ENCODE measurements around the gene PSMB9. TPM values are rescaled to one million over a fixed set of nuclear protein-coding genes. Genes with fewer than 3 reads are reported as not detected.

Gene PSMB9
- total RNA-seq, 3 donors from 2014 or later, result 37.4 to 108 (median 39.0) TPM

DNA sequence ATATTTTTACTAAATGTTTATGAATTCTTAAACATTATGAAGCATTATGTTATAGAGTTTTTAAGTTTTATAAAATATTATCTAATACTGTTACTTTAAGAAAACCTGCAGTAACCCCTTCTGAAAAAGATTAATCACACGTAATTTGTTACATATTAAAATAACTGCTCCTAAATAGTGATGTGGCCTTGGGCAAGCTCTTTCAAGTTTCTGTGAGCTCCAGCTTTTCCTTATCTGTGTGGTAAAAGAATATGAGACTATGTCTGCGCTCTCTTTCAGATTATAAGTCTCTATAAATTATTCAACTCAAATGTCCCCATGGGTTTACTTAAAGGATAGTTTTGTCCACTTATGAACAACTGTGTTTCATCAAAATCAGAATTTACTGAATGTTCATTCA, 54.9 kb downstream of the PSMB9 start:
- ATAC-seq (no peak), DNase-seq (no peak)
- intact Hi-C loops (cut with DNase I, micrococcal nuclease), result no loop called here
- H3K4me3 ChIP-seq, result no peak overlapping the region
- H3K4me1 ChIP-seq (ENCODE audit: low read depth), result no peaks in the 10 kb centered on the region
- no peaks in the 10 kb centered on the region for H3K9me3 ChIP-seq
- TF ChIP-seq, protein P1, sequence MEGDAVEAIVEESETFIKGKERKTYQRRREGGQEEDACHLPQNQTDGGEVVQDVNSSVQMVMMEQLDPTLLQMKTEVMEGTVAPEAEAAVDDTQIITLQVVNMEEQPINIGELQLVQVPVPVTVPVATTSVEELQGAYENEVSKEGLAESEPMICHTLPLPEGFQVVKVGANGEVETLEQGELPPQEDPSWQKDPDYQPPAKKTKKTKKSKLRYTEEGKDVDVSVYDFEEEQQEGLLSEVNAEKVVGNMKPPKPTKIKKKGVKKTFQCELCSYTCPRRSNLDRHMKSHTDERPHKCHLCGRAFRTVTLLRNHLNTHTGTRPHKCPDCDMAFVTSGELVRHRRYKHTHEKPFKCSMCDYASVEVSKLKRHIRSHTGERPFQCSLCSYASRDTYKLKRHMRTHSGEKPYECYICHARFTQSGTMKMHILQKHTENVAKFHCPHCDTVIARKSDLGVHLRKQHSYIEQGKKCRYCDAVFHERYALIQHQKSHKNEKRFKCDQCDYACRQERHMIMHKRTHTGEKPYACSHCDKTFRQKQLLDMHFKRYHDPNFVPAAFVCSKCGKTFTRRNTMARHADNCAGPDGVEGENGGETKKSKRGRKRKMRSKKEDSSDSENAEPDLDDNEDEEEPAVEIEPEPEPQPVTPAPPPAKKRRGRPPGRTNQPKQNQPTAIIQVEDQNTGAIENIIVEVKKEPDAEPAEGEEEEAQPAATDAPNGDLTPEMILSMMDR (IDR thresholded peaks at IDR 0.05), result no peak
- no peaks in the 10 kb centered on the region for H3K36me3 ChIP-seq (ENCODE audit: low read depth)

Other genes with a start within 250 kb of the PSMB9 start
- gene HLA-DQA1, start 216.8 kb upstream of the PSMB9 start, total RNA-seq, result 10 to 100 TPM in 2 of 3 donors, 1 to 10 TPM in 1; 9.9 to 36.2 (median 24.1) TPM
- 10 to 100 TPM in 2 of 3 donors, 1 to 10 TPM in 1; 4.7 to 18.6 (median 14.9) TPM for gene HLA-DQB1, start 187.5 kb upstream of the PSMB9 start, total RNA-seq
- gene HLA-DQA2, start 112.8 kb upstream of the PSMB9 start, total RNA-seq, result 1 to 10 TPM in 1 of 3 donors, not detected in 2; 1.6 TPM
- 1 to 10 TPM in 1 of 3 donors, not detected in 2; 1.1 TPM for gene HLA-DQB2, start 90.7 kb upstream of the PSMB9 start, total RNA-seq
- gene HLA-DOB, start 37.2 kb upstream of the PSMB9 start, total RNA-seq, result under 1 TPM in 2 of 3 donors, not detected in 1; 0.38 to 0.87 TPM
- gene TAP2, start 15.5 kb upstream of the PSMB9 start, total RNA-seq, result 100 to 1,000 TPM in 1 of 3 donors, 10 to 100 TPM in 2; 47.4 to 179 (median 52.7) TPM
- gene PSMB8, start 10.1 kb upstream of the PSMB9 start, total RNA-seq, result 100 to 1,000 TPM in 2 of 3 donors, 10 to 100 TPM in 1; 94.7 to 199 (median 117) TPM
- 100 to 1,000 TPM in 1 of 3 donors, 10 to 100 TPM in 2; 69.5 to 131 (median 91.3) TPM for gene TAP1, start 488 bp upstream of the PSMB9 start, total RNA-seq
- gene HLA-DMB, start 86.8 kb downstream of the PSMB9 start, total RNA-seq, result 10 to 100 TPM; 10.8 to 27.1 (median 22.8) TPM
- 10 to 100 TPM; 12.4 to 48.5 (median 27.7) TPM for gene HLA-DMA, start 98.9 kb downstream of the PSMB9 start, total RNA-seq
- 100 to 1,000 TPM; 133 to 195 (median 168) TPM for gene BRD2, start 114.4 kb downstream of the PSMB9 start, total RNA-seq
- gene HLA-DOA, start 155.4 kb downstream of the PSMB9 start, total RNA-seq, result 1 to 10 TPM; 1.8 to 4.0 (median 3.2) TPM
- 10 to 100 TPM; 46.6 to 62.0 (median 49.9) TPM for gene HLA-DPA1, start 219.5 kb downstream of the PSMB9 start, total RNA-seq
- 10 to 100 TPM; 31.2 to 55.0 (median 51.2) TPM for gene HLA-DPB1, start 221.8 kb downstream of the PSMB9 start, total RNA-seq

Measured in mucosa of descending colon (tissue), 3 donors.